Omental fat pad (tissue), 4 donors: Measurements from ENCODE around the gene NOTCH3. TPM values are rescaled to one million over a fixed set of nuclear protein-coding genes. Genes with fewer than 3 reads are reported as not detected.

Experiments used
- ATAC-seq: fragments of 150-250 bp; one replicate; pipeline ENCODE4 v1.9.1; 2016; ENCODE audit warnings: mild to moderate bottlenecking, moderate library complexity; ENCODE audit not compliant: low FRiP score
- DNase-seq: peaks from one replicate; pipeline ENCODE4 v3.0.0-alpha.2; 2019; ENCODE audit warnings: low spot score
- total RNA-seq, 4 donors: library from RNA; depleted of rRNA; stranded (reverse); fragments of >200 nt; gene quantifications; one replicate each; pipeline ENCODE4 v1.1.0, GENCODE V29; 2016
- TF ChIP-seq, protein P1 (sequence below), 3 donors: fragments of 450-650 bp; IDR thresholded peaks; one replicate each; pipeline ENCODE4 v1.5.1; 2016 to 2017; ENCODE audit warnings: antibody characterized with exemption in 3 of 3, mild to moderate bottlenecking in 3 of 3, moderate library complexity in 2 of 3

The NOTCH3 gene
- total RNA-seq, 4 donors from 2014 or later = 6.1 to 82.8 (median 24.4) TPM

DNA sequence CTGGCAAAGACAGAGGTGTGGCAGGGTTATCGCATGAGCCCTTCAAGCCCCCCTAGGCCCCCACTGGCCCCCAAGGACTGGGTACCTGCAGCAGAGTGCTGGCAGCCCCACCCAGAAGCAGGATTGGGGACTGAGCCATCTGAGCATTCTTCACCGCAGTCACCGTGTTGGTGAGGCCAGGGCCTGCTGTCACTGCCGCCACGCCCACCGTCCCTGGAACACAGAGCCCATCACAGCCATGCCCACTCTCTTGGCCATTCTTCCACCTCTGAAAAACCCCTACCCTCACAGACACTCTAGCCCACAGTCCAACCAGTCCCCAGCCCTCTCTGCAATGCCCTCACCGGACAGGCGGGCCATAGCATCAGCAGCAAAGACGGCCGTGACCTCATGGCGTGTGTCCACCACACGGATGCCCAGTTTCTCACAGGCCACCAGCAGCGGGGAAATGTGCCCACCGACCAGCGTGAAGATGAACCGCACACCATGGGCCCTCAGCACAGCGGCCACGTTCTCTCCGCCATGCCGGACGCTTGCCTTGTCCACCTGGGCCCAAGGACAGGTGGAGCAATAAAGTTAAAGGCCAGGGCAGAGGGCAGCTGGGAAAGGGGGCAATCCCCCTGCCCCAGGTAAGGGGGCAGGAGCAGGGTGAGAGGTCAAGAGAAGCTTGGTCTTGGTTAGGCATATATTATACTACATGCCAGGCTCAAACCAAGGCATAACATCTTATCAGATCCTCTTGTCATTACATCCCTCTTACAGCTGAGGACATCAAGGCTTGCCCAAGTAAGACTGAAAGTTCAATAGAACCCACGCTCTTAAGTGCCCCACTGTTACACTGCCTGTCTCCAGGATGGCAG, 77.5 kb downstream of the NOTCH3 start:
- no peak for ATAC-seq
- no peak for DNase-seq
- TF ChIP-seq, protein P1, sequence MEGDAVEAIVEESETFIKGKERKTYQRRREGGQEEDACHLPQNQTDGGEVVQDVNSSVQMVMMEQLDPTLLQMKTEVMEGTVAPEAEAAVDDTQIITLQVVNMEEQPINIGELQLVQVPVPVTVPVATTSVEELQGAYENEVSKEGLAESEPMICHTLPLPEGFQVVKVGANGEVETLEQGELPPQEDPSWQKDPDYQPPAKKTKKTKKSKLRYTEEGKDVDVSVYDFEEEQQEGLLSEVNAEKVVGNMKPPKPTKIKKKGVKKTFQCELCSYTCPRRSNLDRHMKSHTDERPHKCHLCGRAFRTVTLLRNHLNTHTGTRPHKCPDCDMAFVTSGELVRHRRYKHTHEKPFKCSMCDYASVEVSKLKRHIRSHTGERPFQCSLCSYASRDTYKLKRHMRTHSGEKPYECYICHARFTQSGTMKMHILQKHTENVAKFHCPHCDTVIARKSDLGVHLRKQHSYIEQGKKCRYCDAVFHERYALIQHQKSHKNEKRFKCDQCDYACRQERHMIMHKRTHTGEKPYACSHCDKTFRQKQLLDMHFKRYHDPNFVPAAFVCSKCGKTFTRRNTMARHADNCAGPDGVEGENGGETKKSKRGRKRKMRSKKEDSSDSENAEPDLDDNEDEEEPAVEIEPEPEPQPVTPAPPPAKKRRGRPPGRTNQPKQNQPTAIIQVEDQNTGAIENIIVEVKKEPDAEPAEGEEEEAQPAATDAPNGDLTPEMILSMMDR (IDR thresholded peaks at IDR 0.05) = no peak

DNA sequence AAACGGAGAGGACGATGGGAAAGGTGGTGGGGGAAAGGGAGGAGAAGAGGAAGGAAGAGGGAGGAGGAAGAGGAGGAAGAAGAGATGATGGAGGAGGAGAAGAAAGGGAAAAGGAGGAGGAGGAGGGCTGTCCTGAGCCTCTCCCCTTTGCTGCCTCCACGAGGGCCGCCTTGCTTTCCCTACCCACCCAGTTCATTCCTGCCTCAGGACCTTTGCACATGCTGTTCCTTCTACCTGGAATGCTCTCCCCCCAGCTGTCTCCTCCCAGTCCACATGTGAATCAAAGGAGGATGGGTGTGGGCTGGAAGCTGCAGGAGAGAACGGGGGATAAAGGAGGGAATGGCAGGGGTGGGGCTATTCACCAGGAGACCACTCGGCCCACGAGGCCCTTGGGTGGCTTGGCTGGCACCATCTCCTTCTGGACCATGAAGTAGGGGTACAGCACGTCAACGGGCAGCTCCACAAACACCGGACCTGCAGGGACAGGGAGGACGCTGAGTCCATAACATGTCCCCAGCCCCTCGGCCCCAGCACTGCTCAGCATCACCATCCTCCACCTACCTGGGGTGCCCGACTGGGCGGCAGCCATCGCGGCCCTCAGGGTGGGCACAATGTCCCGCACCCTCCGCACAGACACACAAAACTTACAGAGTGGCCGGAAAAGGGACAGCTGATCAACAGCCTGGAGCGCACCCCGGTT, 78.3 kb downstream of the NOTCH3 start:
- ATAC-seq (no peak), DNase-seq (no peak)
- TF ChIP-seq, protein P1 (IDR thresholded peaks at IDR 0.05) = no peak

DNA sequence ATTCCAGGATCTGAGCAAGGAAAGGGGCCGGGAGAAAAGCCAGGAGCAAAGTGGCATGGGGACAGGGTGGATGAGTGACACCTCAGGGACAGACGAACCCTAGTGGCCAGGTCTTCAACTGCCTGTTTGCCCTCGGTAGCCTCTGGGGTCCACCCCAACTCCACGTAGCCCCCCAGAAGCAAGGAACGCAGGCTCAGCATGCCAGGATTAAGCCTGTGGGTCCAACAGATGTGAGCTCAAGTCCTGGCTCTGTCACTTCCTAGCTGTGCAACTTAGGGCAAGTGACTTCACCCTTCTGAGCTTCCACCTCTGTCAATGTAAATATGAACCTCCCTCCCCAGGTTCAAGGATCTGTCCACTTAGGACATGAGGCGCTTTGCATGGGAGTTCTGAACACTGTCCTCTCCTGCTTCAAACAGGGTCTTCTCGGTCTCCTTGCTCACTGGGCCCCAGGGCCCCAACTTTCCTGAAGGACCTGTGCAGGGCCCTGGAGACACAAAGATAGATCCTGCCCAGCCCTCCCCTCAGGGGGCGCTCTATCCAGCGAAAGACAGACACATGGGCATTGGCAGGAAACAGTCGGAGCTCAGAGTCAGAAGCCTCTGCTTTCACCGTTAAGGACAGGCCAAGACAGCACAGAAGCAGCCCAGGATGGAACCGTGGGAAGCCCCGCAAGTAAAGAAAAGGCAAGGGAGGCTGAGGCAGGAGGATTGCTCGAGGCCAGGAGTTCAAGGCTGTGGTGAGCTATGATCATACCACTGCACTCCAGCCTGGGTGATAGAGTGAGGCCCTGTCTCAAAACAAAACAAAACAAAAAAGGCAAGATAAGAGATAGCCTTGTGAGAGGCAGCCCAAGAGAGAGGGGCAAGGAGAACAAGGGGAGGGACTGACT, 80.4 kb downstream of the NOTCH3 start:
- no peak for DNase-seq
- TF ChIP-seq, protein P1 (IDR thresholded peaks at IDR 0.05) = no peak

DNA sequence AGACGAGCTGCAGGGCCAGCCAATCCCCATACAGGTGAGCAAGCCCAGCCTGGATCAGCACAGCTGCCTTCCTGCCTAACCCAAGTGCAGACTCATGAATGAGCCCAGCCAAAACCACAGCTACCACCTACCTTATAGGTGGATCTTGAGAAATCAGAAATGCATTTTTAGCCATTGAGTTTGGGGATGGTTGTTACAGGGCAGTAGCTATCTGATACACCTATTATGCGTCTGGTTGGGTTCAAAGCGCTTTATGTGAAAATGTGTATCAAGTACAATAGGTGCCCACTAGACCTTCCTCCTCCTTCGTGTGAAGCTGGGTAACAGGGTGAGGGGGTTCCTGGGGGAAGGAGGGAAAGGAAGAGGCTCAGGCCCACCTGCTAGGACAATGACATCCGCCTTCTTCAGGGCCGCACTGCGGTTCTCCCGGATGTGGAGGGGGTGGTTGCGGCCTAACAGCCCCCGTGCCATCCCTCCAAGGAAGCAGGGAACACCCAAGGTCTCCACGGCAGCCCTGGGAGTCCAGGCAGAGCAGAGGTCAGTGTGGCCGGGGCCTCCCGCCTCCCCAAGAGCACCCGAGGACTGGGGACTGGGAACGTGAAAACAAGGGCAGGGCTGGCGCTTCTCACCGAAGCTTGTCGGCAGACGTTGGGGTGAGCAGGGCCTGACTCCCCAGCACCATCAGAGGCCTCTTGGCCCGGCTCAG, 81.9 kb downstream of the NOTCH3 start:
- ATAC-seq (no peak), DNase-seq (no peak)
- TF ChIP-seq, protein P1 (IDR thresholded peaks at IDR 0.05) = no peak

More for the DNA sequence above, 80.4 kb downstream of the NOTCH3 start:
- ATAC-seq = no peak

DNA sequence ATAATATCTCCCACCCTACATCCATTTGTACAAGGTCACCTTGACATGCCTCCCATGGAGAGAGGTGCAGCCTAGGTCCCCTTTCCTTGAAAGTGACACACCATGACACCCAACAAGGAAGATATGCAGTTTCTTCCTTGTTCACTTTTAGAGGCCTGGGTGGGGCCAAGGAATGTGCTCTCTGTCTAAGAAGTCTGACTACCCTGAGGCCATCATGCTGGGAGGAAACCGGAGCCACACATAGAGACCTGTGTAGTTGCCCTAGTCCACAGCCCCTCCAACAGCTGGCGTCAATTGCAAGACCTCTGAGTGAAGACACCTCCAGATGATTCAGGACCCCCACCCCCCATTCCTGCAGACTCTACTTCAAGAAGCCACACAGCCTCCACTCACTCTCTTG, 82.5 kb downstream of the NOTCH3 start:
- TF ChIP-seq, protein P1 (IDR thresholded peaks at IDR 0.05) = no peak
- DNase-seq = no peak

DNA sequence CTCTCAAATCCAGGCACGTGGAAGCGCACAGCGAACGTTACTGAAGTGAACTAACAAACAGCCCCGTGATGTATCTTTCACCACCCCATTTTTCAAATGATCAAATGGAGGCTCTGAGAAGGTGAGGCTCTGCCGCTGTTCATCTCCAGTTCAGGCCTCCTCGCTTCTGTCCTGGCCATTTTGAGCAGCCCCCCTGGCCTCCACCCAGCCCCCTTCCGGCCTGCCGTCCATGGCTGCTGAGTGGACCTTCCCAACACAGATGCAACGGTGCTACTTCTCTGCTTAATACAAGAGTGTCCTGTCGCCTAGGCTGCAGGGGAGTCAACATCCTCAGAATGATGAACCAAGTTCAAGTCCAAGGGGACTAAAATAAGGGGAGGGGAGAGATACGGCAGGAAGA, 83.9 kb downstream of the NOTCH3 start:
- TF ChIP-seq, protein P1 (IDR thresholded peaks at IDR 0.05) = no peak
- DNase-seq (no peak), ATAC-seq (no peak)

More for the DNA sequence above, 82.5 kb downstream of the NOTCH3 start:
- ATAC-seq = no peak
